K562 (cell line): ENCODE results near the gene IL23A. TPM values are rescaled to one million over a fixed set of nuclear protein-coding genes. Genes with fewer than 3 reads are reported as not detected.

Experiments
- ATAC-seq: fragments of 200-7000 bp; cut with Tn5 transposase; 3 replicates; pipeline ENCODE4 v1.9.1; 2020; ENCODE audit warnings: moderate library complexity
- BruUV-seq: library from RNA; stranded (reverse); fragments of 400-500 nt; replicated peaks from 2 replicates; lab custom pipeline; 2021; lab: Mats Ljungman, UMichigan
- CTCF ChIA-PET: fragments of 300-600 bp; formaldehyde crosslinking; extraction: SDS; loops from one replicate; lab custom pipeline; 2021; ENCODE audit warnings: low intra/inter-chr PET ratio; lab: Yijun Ruan, JAX
- POLR2A ChIA-PET: fragments of 300-600, 350-650 bp; sonication (Branson Sonifier 250); formaldehyde crosslinking; extraction: SDS; loops from one replicate; lab custom pipeline; 2021; ENCODE audit warnings: antibody characterized with exemption, inconsistent platforms; lab: Yijun Ruan, JAX
- DNase-seq, 4 experiments: peaks; one replicate each; pipeline versions ENCODE4 v3.0.0 to v3.0.0-alpha.2; 2011 to 2018; ENCODE audit warnings: low spot score in 3 of 4, mixed read lengths in 3 of 4; ENCODE audit errors: extremely low read depth in 1 of 4
- FAIRE-seq: peaks from 2 replicates; lab custom pipeline; 2011; peaks lifted over from hg19 to GRCh38; lab: Jason Lieb, UNC
- H2AFZ ChIP-seq: 2 replicates; pipeline ENCODE4 v1.6.0; 2011; ENCODE audit warnings: low read depth, low read length, control low read depth, inconsistent platforms
- H3K27ac ChIP-seq: fragments of 200-600 bp; 3 replicates; pipeline ENCODE4 v1.8.0; 2011; ENCODE audit warnings: low read depth, mild to moderate bottlenecking, control low read depth, inconsistent platforms, low read length, moderate library complexity, mixed read lengths; ENCODE audit errors: extremely low read depth
- H3K27me3 ChIP-seq, 2 experiments: fragments of 300-600 bp in 1 of 2; 2 replicates in 1 of 2; 3 replicates in 1 of 2; pipeline versions ENCODE4 v1.6.0 to v1.8.0; 2011; ENCODE audit warnings: inconsistent platforms in 2 of 2, low read length in 2 of 2, mild to moderate bottlenecking in 1 of 2, mixed read lengths in 1 of 2, moderate library complexity in 1 of 2; ENCODE audit not compliant: control insufficient read depth in 2 of 2, insufficient read depth in 2 of 2
- H3K36me3 ChIP-seq: fragments of 300-600 bp; 3 replicates; pipeline ENCODE4 v1.8.0; 2011; ENCODE audit warnings: mild to moderate bottlenecking, low read length, inconsistent platforms; ENCODE audit not compliant: control insufficient read depth, insufficient read depth
- H3K4me1 ChIP-seq, 2 experiments: fragments of 200-600 bp in 1 of 2; replicated peaks in 1 of 2; 2 replicates in 1 of 2; 3 replicates in 1 of 2; pipeline versions ENCODE4 v1.5.1 to v1.8.0; 2011; ENCODE audit warnings: inconsistent platforms in 2 of 2, low read length in 2 of 2, mild to moderate bottlenecking in 1 of 2, mixed read lengths in 1 of 2, moderate library complexity in 1 of 2; ENCODE audit not compliant: control insufficient read depth in 2 of 2, insufficient read depth in 2 of 2
- H3K4me2 ChIP-seq: 2 replicates; pipeline ENCODE4 v1.6.1; 2011; ENCODE audit warnings: low read length, control low read depth, inconsistent platforms, mixed read lengths; ENCODE audit not compliant: insufficient read depth
- H3K4me3 ChIP-seq: fragments of 200-600 bp; sonication (generic), shearing (Covaris generic); 2 replicates; pipeline ENCODE4 v1.5.1; 2016; ENCODE audit warnings: control low read depth, inconsistent platforms
- H3K79me2 ChIP-seq: fragments of 200-600 bp; 3 replicates; pipeline ENCODE4 v1.8.0; 2011; ENCODE audit warnings: low read length, inconsistent platforms; ENCODE audit not compliant: control insufficient read depth, insufficient read depth
- H3K9ac ChIP-seq, 2 experiments: 2 replicates each; pipeline versions ENCODE4 v1.6.0 to v1.6.1; 2011; ENCODE audit warnings: low read depth in 2 of 2, low read length in 2 of 2, control low read depth in 1 of 2, inconsistent platforms in 1 of 2, mild to moderate bottlenecking in 1 of 2, mixed read lengths in 1 of 2; ENCODE audit not compliant: insufficient read depth in 1 of 2
- H3K9me1 ChIP-seq: one replicate; pipeline ENCODE4 v1.6.0; 2011; ENCODE audit warnings: inconsistent platforms, mild to moderate bottlenecking, low read length, moderate library complexity; ENCODE audit not compliant: control insufficient read depth, insufficient read depth
- H3K9me3 ChIP-seq: replicated peaks from 2 replicates; pipeline ENCODE4 v1.5.1; 2011; ENCODE audit warnings: low read depth, low read length, inconsistent platforms; ENCODE audit not compliant: control insufficient read depth, insufficient read depth
- H4K20me1 ChIP-seq: replicated peaks from 2 replicates; pipeline ENCODE4 v1.6.1; 2011; ENCODE audit warnings: low read length, inconsistent platforms, mixed read lengths; ENCODE audit not compliant: control insufficient read depth, insufficient read depth
- ARHGAP35 ChIP-seq: fragments of 450-650 bp; IDR thresholded peaks from 2 replicates; pipeline ENCODE4 v1.6.1; 2018; ENCODE audit not compliant: partially characterized antibody
- BHLHE40 ChIP-seq: IDR thresholded peaks from 2 replicates; pipeline ENCODE4 v1.6.1; 2011; ENCODE audit warnings: low read length, improper control_type of control experiment
- BRCA1 ChIP-seq, 2 experiments: fragments of 450-650 bp in 1 of 2; sonication (generic) in 1 of 2; formaldehyde crosslinking in 1 of 2; IDR thresholded peaks; 2 replicates each; pipeline versions ENCODE4 v1.5.0 to v1.6.1; 2017 to 2020; ENCODE audit warnings: mild to moderate bottlenecking in 1 of 2, missing genetic modification reagents in 1 of 2
- EHMT2 ChIP-seq: fragments of 450-650 bp; IDR thresholded peaks from 2 replicates; pipeline ENCODE4 v1.6.1; 2018; ENCODE audit warnings: antibody characterized with exemption
- EP300 ChIP-seq: IDR thresholded peaks from 2 replicates; pipeline ENCODE4 v1.6.1; 2012; ENCODE audit warnings: low read length, improper control_type of control experiment
- HMG20B ChIP-seq: fragments of 250-450 bp; sonication (Bioruptor Pico); IDR thresholded peaks from 2 replicates; pipeline ENCODE4 v1.5.0; 2021; ENCODE audit warnings: mild to moderate bottlenecking
- ILK ChIP-seq: fragments of 450-650 bp; IDR thresholded peaks from 2 replicates; pipeline ENCODE4 v1.6.1; 2016; ENCODE audit warnings: missing genetic modification characterization, low read depth, mild to moderate bottlenecking, missing compliant biosample characterization, moderate library complexity, borderline replicate concordance
- LARP7 ChIP-seq: fragments of 450-650 bp; IDR thresholded peaks from 2 replicates; pipeline ENCODE4 v1.6.1; 2016
- RBM17 ChIP-seq: fragments of 200-400 bp; formaldehyde crosslinking; IDR thresholded peaks from 2 replicates; pipeline ENCODE4 v1.6.1; 2017; ENCODE audit warnings: low read depth, mild to moderate bottlenecking, low read length, borderline replicate concordance
- ZBTB7A ChIP-seq: IDR thresholded peaks from 2 replicates; pipeline ENCODE4 v1.6.1; 2011; ENCODE audit warnings: low read depth, mild to moderate bottlenecking, low read length, moderate library complexity, borderline replicate concordance; ENCODE audit not compliant: control insufficient read depth
- ZC3H4 ChIP-seq: sonication (generic); formaldehyde crosslinking; IDR thresholded peaks from 2 replicates; pipeline ENCODE4 v1.9.0; 2021; ENCODE audit warnings: missing genetic modification reagents, borderline replicate concordance
- ZNF561 ChIP-seq: fragments of 450-650 bp; formaldehyde crosslinking; conservative IDR thresholded peaks from 2 replicates; pipeline ENCODE4 v1.4.0; 2020; ENCODE audit warnings: mild to moderate bottlenecking, moderate library complexity
- ZNF764 ChIP-seq: fragments of 250-450 bp; sonication (Bioruptor Pico); IDR thresholded peaks from 2 replicates; pipeline ENCODE4 v1.4.0; 2020; ENCODE audit warnings: low read depth, mild to moderate bottlenecking, moderate library complexity
- WGBS: fragments of 100-300 bp; shearing (Covaris generic); methylation state at CpG from one replicate; pipeline ENCODE4 v1.1.6; 2016; ENCODE audit warnings: low coverage, mixed read lengths; ENCODE audit not compliant: insufficient coverage; ENCODE audit errors: missing lambda C conversion rate; 5-methylcytosine and 5-hydroxymethylcytosine counted together
- in situ Hi-C: fragments of 300-500 bp; cut with MboI; formaldehyde crosslinking; loops from 4 replicates; pipeline ENCODE4 v1.15.0; 2018; ENCODE audit warnings: inconsistent platforms, mixed read lengths
- intact Hi-C: fragments of 100-400 bp; cut with micrococcal nuclease; formaldehyde crosslinking; loops from 2 replicates; pipeline ENCODE4 v1.14.2; 2022
- polyA plus RNA-seq, 8 experiments: library from polyadenylated mRNA; depleted of rRNA in 4 of 8; stranded (reverse) in 5 of 8; unstranded in 3 of 8; fragments of >200 nt; fragmentation: Nextera tagmentation in 2 of 8; fragmentation: Illumina TruSeq in 1 of 8; extraction: Ambion mirVana in 2 of 8; extraction: Trizol in 1 of 8; gene quantifications; 2 replicates each; pipeline versions ENCODE4 v1.2.1 to v1.2.3, GENCODE V29; 2011 to 2014; ENCODE audit warnings: inconsistent platforms in 1 of 8, missing spikeins in 1 of 8
- total RNA-seq, 7 experiments: library from RNA; depleted of rRNA in 6 of 7; stranded (reverse); fragments of >200 nt in 6 of 7; fragmentation: Illumina TruSeq in 2 of 7; extraction: Trizol in 2 of 7; gene quantifications; 2 replicates each; pipeline versions ENCODE4 v1.2.1 to v1.2.3, GENCODE V29; 2011 to 2021; ENCODE audit warnings: low replicate concordance in 1 of 7
- TF ChIP-seq, protein P1 (sequence below): fragments of 450-650 bp; IDR thresholded peaks from 2 replicates; pipeline ENCODE4 v1.7.1; 2018; ENCODE audit warnings: mild to moderate bottlenecking, low read depth; ENCODE audit not compliant: partially characterized antibody
- TF ChIP-seq, protein P2 (sequence below): fragments of 450-650 bp; formaldehyde crosslinking; IDR thresholded peaks from 2 replicates; pipeline ENCODE4 v1.4.0; 2020; ENCODE audit warnings: mild to moderate bottlenecking
- TF ChIP-seq, protein P3 (sequence below): conservative IDR thresholded peaks from 2 replicates; pipeline ENCODE4 v1.6.1; 2011; ENCODE audit warnings: low read depth, mild to moderate bottlenecking, low read length; ENCODE audit not compliant: control insufficient read depth

The IL23A gene
- total and polyA plus RNA-seq, 9 of the 15 experiments (the other 6 are each of a cell fraction or from before 2014, with no cell fraction given), result 4.4 to 37.2 (median 9.6) TPM

DNA sequence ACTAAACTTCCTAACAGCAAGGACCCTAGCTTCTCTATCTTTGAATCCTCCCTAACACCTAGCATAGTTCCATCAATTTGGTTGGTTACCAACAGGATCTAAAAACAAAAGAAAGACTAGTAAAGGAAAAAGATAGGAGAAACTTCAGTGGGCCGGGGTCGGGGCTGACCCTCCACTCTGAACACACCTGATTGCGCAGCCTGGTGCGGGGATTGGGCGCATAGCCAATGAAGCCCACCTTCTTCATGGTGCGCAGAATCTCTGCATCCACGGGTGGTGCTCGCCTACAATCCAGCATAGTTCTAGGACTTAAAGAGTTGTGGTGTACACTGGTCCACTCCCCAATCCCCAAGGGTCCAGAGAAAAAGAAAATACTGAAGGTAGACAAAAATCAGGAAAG lies 12.6 kb upstream of the IL23A start:
- H3K27me3 ChIP-seq, result no peaks in the 10 kb centered on the region
- no peaks in the 10 kb centered on the region for H3K9me3 ChIP-seq
- intact Hi-C loops, result no loop called here
- WGBS, result 88% methylated on average over 8 of the region's 8 CpGs
- no peak for FAIRE-seq
- in situ Hi-C loops, result no loop called here
- no peak overlapping the region for H3K4me2 ChIP-seq
- H2AFZ ChIP-seq, result no peak overlapping the region
- no TSS peak for BruUV-seq
- H3K36me3 ChIP-seq, result peaks cover 56% of the 10 kb centered on the region
- H3K4me3 ChIP-seq, result no peak overlapping the region
- TF ChIP-seq ARHGAP35 (no peak), ZC3H4 (CRISPR knock-in tag) (no peak), EHMT2 (no peak), LARP7 (no peak), ZNF764 (CRISPR knock-in tag) (no peak), HMG20B (no peak), ZNF561 (no peak), RBM17 (no peak), BRCA1 (IDR thresholded peaks at IDR 0.05) (no peak), BRCA1 (CRISPR knock-in tag; IDR thresholded peaks at IDR 0.05) (no peak), BHLHE40 (no peak), EP300 (no peak), ILK (tag) (no peak), ZBTB7A (no peak)
- TF ChIP-seq, protein P1, sequence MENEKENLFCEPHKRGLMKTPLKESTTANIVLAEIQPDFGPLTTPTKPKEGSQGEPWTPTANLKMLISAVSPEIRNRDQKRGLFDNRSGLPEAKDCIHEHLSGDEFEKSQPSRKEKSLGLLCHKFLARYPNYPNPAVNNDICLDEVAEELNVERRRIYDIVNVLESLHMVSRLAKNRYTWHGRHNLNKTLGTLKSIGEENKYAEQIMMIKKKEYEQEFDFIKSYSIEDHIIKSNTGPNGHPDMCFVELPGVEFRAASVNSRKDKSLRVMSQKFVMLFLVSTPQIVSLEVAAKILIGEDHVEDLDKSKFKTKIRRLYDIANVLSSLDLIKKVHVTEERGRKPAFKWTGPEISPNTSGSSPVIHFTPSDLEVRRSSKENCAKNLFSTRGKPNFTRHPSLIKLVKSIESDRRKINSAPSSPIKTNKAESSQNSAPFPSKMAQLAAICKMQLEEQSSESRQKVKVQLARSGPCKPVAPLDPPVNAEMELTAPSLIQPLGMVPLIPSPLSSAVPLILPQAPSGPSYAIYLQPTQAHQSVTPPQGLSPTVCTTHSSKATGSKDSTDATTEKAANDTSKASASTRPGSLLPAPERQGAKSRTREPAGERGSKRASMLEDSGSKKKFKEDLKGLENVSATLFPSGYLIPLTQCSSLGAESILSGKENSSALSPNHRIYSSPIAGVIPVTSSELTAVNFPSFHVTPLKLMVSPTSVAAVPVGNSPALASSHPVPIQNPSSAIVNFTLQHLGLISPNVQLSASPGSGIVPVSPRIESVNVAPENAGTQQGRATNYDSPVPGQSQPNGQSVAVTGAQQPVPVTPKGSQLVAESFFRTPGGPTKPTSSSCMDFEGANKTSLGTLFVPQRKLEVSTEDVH, result no peak
- TF ChIP-seq, protein P2, sequence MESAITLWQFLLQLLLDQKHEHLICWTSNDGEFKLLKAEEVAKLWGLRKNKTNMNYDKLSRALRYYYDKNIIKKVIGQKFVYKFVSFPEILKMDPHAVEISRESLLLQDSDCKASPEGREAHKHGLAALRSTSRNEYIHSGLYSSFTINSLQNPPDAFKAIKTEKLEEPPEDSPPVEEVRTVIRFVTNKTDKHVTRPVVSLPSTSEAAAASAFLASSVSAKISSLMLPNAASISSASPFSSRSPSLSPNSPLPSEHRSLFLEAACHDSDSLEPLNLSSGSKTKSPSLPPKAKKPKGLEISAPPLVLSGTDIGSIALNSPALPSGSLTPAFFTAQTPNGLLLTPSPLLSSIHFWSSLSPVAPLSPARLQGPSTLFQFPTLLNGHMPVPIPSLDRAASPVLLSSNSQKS (CRISPR knock-in tag), result no peak
- TF ChIP-seq, protein P3, sequence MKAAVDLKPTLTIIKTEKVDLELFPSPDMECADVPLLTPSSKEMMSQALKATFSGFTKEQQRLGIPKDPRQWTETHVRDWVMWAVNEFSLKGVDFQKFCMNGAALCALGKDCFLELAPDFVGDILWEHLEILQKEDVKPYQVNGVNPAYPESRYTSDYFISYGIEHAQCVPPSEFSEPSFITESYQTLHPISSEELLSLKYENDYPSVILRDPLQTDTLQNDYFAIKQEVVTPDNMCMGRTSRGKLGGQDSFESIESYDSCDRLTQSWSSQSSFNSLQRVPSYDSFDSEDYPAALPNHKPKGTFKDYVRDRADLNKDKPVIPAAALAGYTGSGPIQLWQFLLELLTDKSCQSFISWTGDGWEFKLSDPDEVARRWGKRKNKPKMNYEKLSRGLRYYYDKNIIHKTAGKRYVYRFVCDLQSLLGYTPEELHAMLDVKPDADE, result no peak
- TF ChIP-seq, all 486 proteins: peak for 0
- H4K20me1 ChIP-seq, result no peaks in the 10 kb centered on the region
- H3K27ac ChIP-seq, result no peak overlapping the region
- no peaks in the 10 kb centered on the region for H3K79me2 ChIP-seq
- no peaks in the 10 kb centered on the region for H3K9me1 ChIP-seq
- DNase-seq (no peak), ATAC-seq (no peak)
- H3K9ac ChIP-seq, result no peak overlapping the region
- ChIA-PET CTCF (no interaction called here), POLR2A (interaction anchor here (0.8 to 0.9 kb wide), 2 partner anchors 9 to 13 kb away, joined by 4 read pairs; partner anchors contain the start of gene IL23A)
- peaks cover 10 to 15% of the 10 kb centered on the region in 2 experiments; a peak in 3 of 5 replicates for H3K4me1 ChIP-seq
